HG02763 (cell line): ENCODE measurements around the gene SUGCT.

Source experiments
- ATAC-seq: cut with Tn5 transposase; IDR thresholded peaks from one replicate; pipeline ENCODE4 v1.9.1; 2021; ENCODE audit warnings: mild to moderate bottlenecking, moderate library complexity; ENCODE audit not compliant: unreplicated experiment

The SUGCT gene

GRCh38 chr7:40316176-40316575 is 181.4 kb downstream of the SUGCT start:
- ATAC-seq, result no peak

- no peak for ATAC-seq
Measured at GRCh38 chr7:40324914-40325313, 190.1 kb downstream of the SUGCT start.

DNA sequence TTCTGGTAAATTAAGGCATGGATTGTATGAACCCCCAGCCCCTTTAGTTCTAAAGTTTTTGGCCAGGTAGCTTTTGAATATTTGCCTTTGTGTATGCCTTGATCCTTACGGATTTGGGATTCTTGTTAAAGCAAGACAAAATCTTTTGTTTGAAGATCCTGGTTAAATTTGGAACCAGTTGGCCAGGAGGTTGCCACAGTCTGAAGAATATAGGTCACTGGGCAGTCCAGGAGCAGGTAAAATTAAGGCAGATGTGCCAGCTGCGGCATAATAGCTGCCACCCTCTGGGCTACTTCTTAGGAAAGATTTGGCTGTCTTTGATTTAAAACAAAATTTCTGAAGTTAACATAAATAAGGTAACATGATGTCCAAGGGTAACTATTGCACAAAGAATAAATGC is 192.3 kb downstream of the SUGCT start:
- ATAC-seq, result no peak

GRCh38 chr7:40327873-40328272 is 193.1 kb downstream of the SUGCT start:
- no peak for ATAC-seq

DNA sequence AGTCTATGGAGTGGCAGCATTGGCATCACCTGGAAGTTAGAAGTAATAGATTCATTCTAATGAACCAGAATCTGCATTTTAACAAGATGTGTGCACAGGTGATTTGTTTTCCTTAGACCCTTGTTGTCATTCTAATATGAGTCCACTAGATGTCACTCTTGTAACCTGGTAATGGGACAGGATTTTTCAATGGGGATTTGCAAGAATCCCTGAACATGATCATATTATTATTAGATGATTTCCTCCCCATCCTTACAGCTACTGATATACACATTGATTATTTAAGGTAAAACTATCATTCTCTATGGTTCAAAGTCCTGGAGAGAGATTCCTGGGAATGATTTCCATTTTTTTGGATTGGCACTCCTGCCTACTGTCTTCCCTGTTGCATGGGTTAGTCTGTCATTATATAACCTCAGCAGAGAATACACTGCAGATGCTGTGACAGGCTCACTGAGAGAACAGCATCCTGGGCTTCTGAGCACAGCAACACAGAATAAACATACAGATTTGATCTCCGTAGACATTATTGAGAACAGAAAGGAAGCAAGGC is 194.9 kb downstream of the SUGCT start:
- ATAC-seq, result no peak

GRCh38 chr7:40330408-40330807 is 195.6 kb downstream of the SUGCT start:
- no peak for ATAC-seq

DNA sequence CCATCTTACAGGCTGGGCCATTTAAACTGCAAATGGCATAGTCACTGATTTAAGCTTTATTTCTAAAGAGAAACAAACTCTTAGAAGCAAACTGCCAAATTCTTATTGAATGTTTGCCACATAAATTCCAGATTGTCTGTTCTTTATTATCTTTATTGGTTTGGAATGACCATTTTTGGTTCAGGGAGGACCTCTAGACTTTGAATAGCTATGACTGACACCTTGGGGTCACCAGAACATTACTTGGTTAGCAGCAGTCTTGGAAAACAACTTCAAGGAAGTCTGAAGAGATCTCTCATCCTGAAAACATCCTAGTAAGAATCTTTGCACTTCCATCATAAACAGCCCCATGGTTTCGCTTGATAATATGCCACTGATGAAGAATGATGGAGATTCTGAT is 197.1 kb downstream of the SUGCT start:
- no peak for ATAC-seq

GRCh38 chr7:40332516-40332915 is 197.7 kb downstream of the SUGCT start:
- ATAC-seq, result no peak

DNA sequence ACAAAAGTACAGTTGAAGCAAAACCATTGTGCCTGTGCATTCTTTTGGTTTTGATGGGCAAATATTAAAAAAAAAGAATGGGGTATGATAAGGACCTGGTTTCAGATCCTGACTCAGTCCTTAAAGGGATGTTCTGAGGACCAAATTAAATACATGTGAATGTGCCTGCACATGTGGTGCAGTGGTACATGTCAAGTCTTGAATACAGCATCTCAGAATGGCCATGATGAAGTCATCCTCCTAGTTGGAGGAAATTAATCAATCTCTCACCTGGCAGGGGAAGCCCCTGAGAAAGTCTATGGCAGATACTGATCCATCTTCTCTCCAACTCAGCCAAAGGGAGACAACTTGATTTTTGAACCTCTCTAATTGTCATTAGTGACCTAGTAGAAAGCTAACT is 207.0 kb downstream of the SUGCT start:
- no peak for ATAC-seq

- no peak for ATAC-seq
Measured at GRCh38 chr7:40346554-40346953, 211.7 kb downstream of the SUGCT start.

GRCh38 chr7:40348126-40348728 is 213.4 kb downstream of the SUGCT start:
- ATAC-seq, result no peak

DNA sequence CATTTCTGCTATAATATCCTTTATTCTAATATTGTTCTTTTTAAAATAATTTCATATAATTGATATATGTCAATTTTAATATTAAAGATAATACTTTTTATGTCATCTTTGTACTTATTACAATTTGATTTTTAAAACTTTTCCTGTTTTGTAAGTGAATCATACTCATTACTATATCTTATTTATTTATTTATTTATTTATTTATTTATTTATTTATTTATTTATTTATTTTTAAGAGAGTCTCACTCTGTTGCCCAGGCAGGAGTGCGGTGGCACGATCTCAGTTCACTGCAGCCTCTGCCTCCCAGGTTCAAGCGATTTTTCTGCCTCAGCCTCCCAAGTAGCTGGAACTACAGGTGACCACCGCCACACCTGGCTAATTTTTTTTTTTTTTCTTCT is 215.3 kb downstream of the SUGCT start:
- no peak for ATAC-seq

- no peak for ATAC-seq
Measured at GRCh38 chr7:40354711-40355110, 219.9 kb downstream of the SUGCT start.

DNA sequence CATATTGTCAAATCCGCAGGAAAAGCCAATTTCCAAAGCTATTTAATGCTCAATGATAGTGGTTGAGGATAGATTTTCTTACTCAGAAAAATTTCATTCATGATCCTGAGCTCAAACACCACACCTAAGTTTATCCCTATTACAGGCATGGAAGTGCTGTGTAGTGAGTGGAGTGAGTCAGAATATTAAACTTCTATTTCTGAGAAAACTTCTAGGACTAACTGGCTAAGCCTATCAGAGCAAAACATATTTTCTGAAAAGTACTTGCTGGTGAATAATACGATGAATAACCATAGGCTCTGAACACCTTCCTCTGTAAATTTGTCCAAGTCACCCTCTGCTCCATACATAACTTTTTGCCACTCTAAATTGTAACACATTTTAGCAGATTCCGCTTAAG is 221.5 kb downstream of the SUGCT start:
- ATAC-seq, result no peak

GRCh38 chr7:40356871-40357709 is 222.3 kb downstream of the SUGCT start:
- ATAC-seq, result no peak

- no peak for ATAC-seq
Measured at GRCh38 chr7:40369641-40370277, 235.0 kb downstream of the SUGCT start.

- no peak for ATAC-seq
Measured at GRCh38 chr7:40371806-40372440, 237.1 kb downstream of the SUGCT start.

DNA sequence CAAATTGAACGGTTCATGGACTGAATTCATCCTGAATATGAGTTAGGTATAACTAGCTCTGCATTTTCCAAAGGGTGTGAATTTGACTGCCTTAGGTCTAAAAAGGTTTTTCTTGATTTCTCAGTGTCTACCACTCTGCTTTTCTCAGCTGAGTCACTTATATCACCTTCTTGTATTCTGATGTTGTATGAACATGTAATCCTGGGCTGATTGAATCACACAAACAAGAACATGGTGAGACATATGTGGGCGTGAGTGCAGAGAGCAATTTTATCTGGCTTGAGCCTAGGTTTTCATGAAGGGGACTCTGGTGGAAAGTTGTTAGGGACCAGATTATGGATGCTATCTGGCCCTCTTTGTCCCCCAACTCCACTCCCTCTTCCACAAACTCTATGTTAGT is 239.8 kb downstream of the SUGCT start:
- ATAC-seq, result no peak

DNA sequence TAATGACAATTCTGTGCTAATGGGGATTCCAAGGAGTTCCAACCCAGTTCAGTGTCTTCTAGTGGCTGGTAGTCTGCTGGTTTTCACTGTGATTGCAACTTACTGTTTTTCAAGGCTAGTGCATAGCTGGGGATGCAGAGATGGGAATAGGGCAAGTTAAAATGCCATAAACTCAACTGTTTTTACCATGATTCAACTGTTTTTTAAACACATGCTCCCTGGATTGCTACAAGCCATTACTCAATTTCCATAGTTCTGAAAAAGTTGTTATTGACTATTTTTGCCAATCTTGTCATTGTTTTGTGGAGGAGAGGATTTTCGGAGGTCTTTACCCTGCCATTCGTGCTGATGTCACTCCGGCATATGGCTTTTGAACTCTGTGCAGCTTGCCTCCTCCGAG is 245.3 kb downstream of the SUGCT start:
- ATAC-seq, result no peak

DNA sequence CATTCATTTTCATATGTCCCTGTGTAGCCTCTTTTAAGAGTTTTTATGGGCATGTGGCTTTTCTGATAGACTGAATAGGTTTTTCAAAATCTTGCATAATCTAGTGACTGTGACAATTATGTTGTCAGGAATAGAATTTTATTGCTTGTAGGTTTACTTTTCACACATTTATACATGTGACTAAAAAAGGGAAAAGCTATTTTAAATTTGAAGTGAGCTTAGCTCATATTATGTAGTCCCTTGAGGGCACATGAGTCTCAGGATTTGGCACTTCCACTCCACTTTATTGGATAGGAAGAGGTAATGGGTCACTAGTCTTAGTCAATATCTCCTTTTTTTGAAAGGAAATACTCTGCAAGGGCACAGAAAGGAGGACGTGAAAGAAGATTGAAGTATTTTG is 247.3 kb downstream of the SUGCT start:
- no peak for ATAC-seq

- no peak for ATAC-seq
Measured at GRCh38 chr7:40393660-40394059, 258.9 kb downstream of the SUGCT start.
